ENCODE data around the gene DHX8.

DNA sequence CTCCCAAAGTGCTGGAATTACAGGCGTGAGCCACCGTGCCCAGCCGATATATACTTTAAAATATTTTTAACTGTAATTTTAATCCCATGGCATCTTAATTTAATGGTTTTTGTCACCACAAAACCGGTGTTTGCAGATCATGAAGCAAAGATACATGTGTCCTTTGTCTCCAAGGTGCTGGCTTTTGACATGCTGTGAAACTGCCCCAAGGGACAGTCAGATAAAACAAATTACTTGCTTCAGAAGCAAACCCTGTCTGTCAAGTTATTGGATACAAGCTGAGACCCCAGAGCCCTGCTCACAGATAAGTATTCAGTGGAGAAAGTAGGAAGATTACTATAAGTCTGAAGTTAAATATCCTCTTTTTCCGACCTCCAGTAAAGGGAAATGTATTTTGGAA is 45.1 kb upstream of the DHX8 start:
- TF ChIP-seq, protein P1, sequence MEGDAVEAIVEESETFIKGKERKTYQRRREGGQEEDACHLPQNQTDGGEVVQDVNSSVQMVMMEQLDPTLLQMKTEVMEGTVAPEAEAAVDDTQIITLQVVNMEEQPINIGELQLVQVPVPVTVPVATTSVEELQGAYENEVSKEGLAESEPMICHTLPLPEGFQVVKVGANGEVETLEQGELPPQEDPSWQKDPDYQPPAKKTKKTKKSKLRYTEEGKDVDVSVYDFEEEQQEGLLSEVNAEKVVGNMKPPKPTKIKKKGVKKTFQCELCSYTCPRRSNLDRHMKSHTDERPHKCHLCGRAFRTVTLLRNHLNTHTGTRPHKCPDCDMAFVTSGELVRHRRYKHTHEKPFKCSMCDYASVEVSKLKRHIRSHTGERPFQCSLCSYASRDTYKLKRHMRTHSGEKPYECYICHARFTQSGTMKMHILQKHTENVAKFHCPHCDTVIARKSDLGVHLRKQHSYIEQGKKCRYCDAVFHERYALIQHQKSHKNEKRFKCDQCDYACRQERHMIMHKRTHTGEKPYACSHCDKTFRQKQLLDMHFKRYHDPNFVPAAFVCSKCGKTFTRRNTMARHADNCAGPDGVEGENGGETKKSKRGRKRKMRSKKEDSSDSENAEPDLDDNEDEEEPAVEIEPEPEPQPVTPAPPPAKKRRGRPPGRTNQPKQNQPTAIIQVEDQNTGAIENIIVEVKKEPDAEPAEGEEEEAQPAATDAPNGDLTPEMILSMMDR (optimal IDR thresholded peaks at IDR 0.05 in 1 of 3, IDR thresholded peaks at IDR 0.05 in 1 of 3, conservative IDR thresholded peaks at IDR 0.05 in 1 of 3; ENCODE audit: extremely low read depth in 1 of 3, insufficient read depth in 2 of 3, low read length in 3 of 3), result no peak
- TF ChIP-seq EZH2 (IDR thresholded peaks at IDR 0.05; ENCODE audit: low read length), result no peak
